Activated T-helper 1 cell treated with Interleukin-2 at 50 U/mL for 16 hours (primary cell): ENCODE measurements around the gene SH3RF2.
"Not testable (repeated sequence)": the region's sequence is repeated elsewhere in the genome, so short reads cannot be mapped to it uniquely, and the experiment has no call there.

ENCODE experiments used
- DNase-seq: peaks from one replicate; pipeline ENCODE4 v3.0.0-alpha.2; 2020; ENCODE audit warnings: low read depth

Gene SH3RF2

GRCh38 chr5:145936401-145937131, at the start of gene SH3RF2:
Gene SH3RF2 (plus strand): TSS chr5:145936578. CDS start chr5:145937929, 1,351 bp downstream.
- no peak for DNase-seq

GRCh38 chr5:145887217-145887616, 49.2 kb upstream of the SH3RF2 start:
- DNase-seq, result no peak

- DNase-seq, result no peak
These were observed 48.3 kb upstream of the SH3RF2 start for GRCh38 chr5:145887976-145888574.

GRCh38 chr5:145889611-145890010, 46.8 kb upstream of the SH3RF2 start:
- DNase-seq, result no peak

DNA sequence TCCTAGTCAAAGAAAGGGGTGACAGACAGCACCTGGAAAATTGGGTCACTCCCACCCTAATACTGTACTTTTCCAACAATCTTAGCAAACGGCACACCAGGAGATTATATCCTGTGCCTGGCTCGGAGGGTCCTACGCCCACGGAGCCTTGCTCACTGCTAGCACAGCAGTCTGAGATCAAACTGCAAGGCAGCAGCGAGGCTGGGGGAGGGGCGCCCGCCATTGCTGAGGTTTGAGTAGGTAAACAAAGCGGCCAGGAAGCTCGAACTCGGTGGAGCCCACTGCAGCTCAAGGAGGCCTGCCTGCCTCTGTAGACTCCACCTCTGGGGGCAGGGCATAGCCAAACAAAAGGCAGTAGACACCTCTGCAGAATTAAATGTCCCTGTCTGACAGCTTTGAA, 45.0 kb upstream of the SH3RF2 start:
- not testable (repeated sequence) for DNase-seq

DNA sequence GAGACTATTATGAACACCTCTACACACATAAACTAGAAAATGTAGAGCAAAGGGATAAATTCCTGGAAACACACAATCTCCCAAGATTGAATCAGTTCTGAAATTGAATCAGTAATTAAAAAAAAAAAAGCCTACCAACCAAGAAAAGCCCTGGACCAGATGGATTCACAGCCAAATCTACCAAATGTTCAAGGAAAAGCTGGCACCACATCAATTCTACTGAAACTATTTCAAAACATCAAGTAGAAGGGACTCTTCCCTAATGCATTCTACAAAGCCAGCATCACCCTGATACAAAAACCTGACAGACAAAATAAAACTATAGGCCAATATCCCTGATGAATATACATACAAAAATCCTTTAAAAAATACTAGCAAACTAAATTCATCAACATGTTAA, 38.2 kb upstream of the SH3RF2 start:
- no peak for DNase-seq

GRCh38 chr5:145902421-145902820, 34.0 kb upstream of the SH3RF2 start:
- no peak for DNase-seq

GRCh38 chr5:145903113-145903512, 33.3 kb upstream of the SH3RF2 start:
- DNase-seq, result no peak

DNA sequence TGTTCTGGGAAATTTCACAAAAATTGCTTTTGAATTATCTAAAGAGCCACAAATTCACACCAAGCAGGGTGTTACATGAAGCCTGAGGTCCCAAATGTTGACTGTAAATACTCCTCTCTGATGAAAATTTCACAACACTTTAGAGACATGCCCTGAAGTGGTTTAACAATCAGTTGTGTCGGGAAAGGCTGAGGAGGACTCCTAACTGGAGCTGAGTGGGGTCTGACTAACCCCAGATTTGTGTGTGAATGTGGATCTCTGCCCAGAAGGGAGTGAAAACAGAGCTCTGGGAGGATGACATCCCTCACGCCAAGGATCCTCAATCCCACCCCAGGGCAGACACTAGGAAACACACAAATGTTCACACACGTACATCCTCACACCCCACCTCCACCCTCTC, 32.5 kb upstream of the SH3RF2 start:
- no peak for DNase-seq

- no peak for DNase-seq
These were observed 31.6 kb upstream of the SH3RF2 start for GRCh38 chr5:145904743-145905142.

DNA sequence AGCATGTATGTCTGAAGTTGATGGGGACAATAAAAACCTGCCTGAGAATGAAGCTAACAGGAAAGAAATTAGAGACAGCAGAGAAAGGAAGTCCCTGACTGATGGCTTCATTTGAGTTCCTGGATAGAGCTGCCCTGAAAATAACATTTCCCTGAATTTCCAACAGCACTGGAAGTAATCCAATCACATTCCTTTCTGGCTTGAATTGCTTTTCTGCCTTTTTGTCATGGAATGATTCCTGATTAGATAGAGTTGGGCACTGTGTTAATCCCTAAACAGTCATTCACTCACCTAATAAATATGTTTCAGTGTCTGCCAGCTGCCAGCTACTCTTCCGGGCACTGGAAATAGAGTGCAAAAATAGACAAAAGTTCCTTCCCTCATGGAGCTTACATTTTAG, 30.0 kb upstream of the SH3RF2 start:
- DNase-seq, result no peak

GRCh38 chr5:145908206-145908960, 28.0 kb upstream of the SH3RF2 start:
- no peak for DNase-seq

DNA sequence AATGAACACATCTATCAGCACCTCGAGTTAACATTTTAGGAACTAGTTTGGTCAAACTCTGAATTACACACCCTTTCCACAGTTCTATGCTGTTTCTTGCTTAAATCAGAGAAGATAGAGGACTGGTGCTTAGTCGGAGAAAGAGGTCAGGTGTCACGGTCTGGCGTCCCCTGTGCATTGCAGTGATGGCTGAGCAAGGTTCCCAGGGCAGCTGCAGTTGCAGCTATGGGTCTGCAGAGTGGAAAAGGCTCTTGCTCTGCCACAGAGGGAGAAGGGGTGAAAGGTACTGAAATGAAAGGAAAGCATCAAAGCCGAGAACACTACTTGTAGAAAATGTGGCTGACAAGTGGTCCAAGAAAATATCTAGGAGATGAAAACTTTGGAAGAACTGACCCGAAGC, 25.2 kb upstream of the SH3RF2 start:
- DNase-seq, result no peak

GRCh38 chr5:145912019-145912418, 24.4 kb upstream of the SH3RF2 start:
- no peak for DNase-seq

GRCh38 chr5:145912594-145912993, 23.8 kb upstream of the SH3RF2 start:
- no peak for DNase-seq

DNA sequence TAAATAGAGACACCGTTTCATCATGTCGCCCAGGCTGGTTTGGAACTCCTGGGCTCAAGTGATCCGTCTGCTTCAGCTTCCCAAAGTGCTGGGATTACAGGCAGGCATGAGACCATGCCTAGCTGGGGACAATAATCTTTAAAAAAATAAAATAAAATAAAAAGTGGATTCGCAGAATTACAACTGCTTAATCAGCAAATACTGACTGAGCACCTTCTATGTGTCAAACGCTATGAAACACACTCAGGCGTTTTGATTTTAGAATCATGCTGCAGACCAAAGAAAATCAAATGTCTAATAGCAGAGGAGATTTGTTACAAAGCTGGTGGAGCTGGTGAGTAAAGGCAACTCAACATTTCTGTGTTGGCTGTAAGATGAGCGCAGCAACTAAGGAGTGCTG, 22.7 kb upstream of the SH3RF2 start:
- no peak for DNase-seq

DNA sequence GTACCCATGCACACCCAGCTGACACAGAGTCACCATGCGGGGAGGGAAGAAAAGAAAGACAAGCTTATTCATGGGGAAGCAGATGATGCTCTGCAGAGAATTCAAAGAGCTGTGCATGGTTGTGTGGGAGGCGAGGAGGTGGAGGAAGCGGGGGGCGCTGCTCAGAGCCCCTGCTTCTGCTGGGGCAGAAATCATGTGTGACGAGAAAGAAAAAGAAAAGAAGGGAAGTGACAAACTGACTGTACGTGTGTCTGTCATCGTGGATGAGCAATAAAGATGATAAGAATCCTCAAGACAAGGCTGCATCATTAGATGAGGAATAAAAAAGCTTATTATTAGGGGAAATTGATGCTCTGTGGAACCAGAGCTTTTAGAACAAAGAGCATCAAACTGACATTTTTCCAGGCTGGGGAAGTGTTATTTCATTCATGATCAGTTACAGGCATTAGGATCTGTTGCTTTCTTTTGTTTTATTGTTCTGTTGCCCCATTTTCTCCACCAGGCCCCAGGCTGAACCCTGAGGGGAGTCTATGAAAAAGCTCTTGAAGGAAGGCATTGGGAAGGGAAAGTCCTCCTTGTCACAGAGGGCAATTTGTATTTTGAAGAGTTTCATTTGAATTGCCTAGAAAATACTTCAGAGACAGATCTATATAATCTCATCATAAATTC, 20.3 kb upstream of the SH3RF2 start:
- no peak for DNase-seq

GRCh38 chr5:145917288-145917687, 19.1 kb upstream of the SH3RF2 start:
- DNase-seq, result no peak

GRCh38 chr5:145918397-145918796, 18.0 kb upstream of the SH3RF2 start:
- no peak for DNase-seq

DNA sequence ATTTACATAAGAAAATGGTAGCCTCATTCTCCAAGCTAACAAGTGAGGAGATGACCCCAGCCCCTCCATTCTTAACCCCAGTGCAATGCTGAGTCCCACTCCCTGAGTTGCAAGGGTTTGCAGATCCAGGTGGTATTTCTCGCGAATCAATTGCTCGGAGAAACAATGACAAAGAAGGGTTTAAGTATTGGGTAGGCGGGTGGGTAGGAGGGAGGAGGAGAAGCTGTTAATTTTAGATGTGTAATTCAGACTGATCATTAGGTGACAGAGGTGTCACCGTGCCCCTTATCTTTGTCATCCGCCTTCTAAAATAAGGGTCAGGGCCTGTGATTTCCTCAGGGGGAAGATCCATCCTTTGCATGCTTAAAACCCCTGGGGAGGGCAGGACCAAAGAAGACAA, 17.0 kb upstream of the SH3RF2 start:
- no peak for DNase-seq

- DNase-seq, result no peak
These were observed 15.7 kb upstream of the SH3RF2 start for GRCh38 chr5:145920542-145921210.

DNA sequence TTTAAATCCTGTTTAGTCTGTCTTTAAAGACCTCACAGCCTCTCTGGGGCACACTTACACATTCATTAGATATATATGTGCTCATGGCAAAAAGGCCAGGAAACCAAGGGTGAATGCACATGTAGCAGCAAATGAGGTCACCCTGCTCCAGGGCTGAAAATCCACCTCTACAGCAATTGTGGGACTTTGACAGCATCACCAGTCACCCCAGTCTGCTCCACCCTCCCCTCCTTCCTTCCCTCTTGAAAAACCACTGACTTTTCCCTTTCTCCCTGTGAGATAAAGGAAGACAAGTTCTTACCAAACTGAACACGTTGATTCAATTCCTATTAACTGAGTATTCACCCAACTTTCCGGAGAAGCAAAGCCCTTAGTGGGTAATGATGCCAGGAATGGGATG, 15.2 kb upstream of the SH3RF2 start:
- no peak for DNase-seq
